Endothelial cell of umbilical vein (primary cell): ENCODE data around the gene NECAB2.

Experiments used
- EZH2 ChIP-seq: IDR thresholded peaks from 2 replicates; pipeline ENCODE4 v1.6.1; 2012; ENCODE audit warnings: borderline replicate concordance, low read depth, mild to moderate bottlenecking, moderate library complexity, low read length, inconsistent platforms; ENCODE audit not compliant: severe bottlenecking
- FOS ChIP-seq: IDR thresholded peaks from 2 replicates; pipeline ENCODE4 v1.6.1; 2011; ENCODE audit warnings: mild to moderate bottlenecking, low read length, moderate library complexity, borderline replicate concordance; ENCODE audit not compliant: insufficient read depth
- JUN ChIP-seq: IDR thresholded peaks from 2 replicates; pipeline ENCODE4 v1.6.1; 2011; ENCODE audit warnings: borderline replicate concordance, low read depth; ENCODE audit not compliant: insufficient read length, insufficient read depth
- MAX ChIP-seq: IDR thresholded peaks from 2 replicates; pipeline ENCODE4 v1.6.1; 2011; ENCODE audit not compliant: insufficient read depth, insufficient read length
- POLR2A ChIP-seq: IDR thresholded peaks from 2 replicates; pipeline ENCODE4 v1.6.1; 2012; ENCODE audit warnings: low read depth, mild to moderate bottlenecking, control low read depth, low read length
- POLR2AphosphoS5 ChIP-seq: IDR thresholded peaks from 2 replicates; pipeline ENCODE4 v1.6.1; 2012; ENCODE audit warnings: low read depth, mild to moderate bottlenecking, control low read depth, low read length, moderate library complexity; ENCODE audit not compliant: insufficient read depth
- TF ChIP-seq, protein P1 (sequence below), 2 donors: IDR thresholded peaks; 1 replicate in 1 of 2; 2 replicates in 1 of 2; pipeline ENCODE4 v1.5.1; 2011; ENCODE audit warnings: low read length in 2 of 2, mild to moderate bottlenecking in 2 of 2, moderate library complexity in 2 of 2, control low read depth in 1 of 2, inconsistent platforms in 1 of 2, low read depth in 1 of 2; ENCODE audit not compliant: insufficient read depth in 1 of 2; ENCODE audit errors: extremely low read depth in 1 of 2

DNA sequence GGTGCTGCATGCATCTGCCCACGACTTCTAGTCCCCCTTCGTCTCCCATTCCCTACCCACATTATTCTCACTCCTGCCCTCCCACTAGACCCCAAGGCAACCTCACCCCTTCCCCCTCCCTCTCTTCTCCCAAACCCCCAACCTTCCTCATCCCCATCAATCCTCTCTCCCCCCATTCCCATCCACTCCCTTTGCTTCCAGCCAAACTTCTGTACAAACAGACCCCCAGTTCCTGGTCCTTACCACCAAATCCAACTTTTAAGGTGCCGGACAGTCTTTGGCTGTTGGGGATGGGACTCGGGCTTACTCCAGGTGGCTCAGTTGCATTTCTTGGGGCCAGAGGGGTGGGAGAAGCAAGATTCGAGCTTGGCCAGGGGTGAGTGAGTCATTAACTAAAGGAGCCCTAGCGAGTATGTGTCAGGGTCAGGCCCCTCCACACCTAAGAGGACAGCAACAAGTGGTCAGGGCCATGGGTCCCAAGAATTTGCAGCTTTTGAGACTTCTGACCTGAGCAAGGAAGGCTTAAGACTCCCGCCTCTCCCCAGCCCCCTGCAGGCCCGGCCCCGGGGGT is 74.3 kb downstream of the NECAB2 start, which contains the start of gene SLC38A8:
- no peak for TF ChIP-seq EZH2
- TF ChIP-seq POLR2A, result no peak
- TF ChIP-seq, protein P1, sequence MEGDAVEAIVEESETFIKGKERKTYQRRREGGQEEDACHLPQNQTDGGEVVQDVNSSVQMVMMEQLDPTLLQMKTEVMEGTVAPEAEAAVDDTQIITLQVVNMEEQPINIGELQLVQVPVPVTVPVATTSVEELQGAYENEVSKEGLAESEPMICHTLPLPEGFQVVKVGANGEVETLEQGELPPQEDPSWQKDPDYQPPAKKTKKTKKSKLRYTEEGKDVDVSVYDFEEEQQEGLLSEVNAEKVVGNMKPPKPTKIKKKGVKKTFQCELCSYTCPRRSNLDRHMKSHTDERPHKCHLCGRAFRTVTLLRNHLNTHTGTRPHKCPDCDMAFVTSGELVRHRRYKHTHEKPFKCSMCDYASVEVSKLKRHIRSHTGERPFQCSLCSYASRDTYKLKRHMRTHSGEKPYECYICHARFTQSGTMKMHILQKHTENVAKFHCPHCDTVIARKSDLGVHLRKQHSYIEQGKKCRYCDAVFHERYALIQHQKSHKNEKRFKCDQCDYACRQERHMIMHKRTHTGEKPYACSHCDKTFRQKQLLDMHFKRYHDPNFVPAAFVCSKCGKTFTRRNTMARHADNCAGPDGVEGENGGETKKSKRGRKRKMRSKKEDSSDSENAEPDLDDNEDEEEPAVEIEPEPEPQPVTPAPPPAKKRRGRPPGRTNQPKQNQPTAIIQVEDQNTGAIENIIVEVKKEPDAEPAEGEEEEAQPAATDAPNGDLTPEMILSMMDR (IDR thresholded peaks at IDR 0.05; ENCODE audit: extremely low read depth in 1 of 2, insufficient read depth in 1 of 2, low read depth in 1 of 2, low read length in 2 of 2), result no peak
- TF ChIP-seq JUN, result no peak
- TF ChIP-seq MAX, result no peak
- TF ChIP-seq POLR2AphosphoS5, result no peak
- TF ChIP-seq FOS, result no peak
